NCI-H1092 treated with DMSO at 0.1 percent for 48 hours (cell line): ENCODE data around the gene AS3MT.
"Not testable (repeated sequence)": the region's sequence is repeated elsewhere in the genome, so short reads cannot be mapped to it uniquely, and the experiment has no call there.

Source experiments
- DNase-seq: peaks from one replicate; lab custom pipeline; 2025; lab: John Stamatoyannopoulos, UW

The AS3MT gene

GRCh38 chr10:102919246-102919959 lies 50.1 kb downstream of the AS3MT start:
- DNase-seq: no peak

- DNase-seq: no peak
Measured at GRCh38 chr10:102919992-102920739, 50.9 kb downstream of the AS3MT start.

GRCh38 chr10:102923601-102924000 lies 54.3 kb downstream of the AS3MT start:
- DNase-seq: no peak

- no peak for DNase-seq
Measured at GRCh38 chr10:102926842-102927241, 57.6 kb downstream of the AS3MT start.

GRCh38 chr10:102927311-102928010 lies 58.2 kb downstream of the AS3MT start:
- no peak for DNase-seq

GRCh38 chr10:102928442-102928841 lies 59.2 kb downstream of the AS3MT start:
- DNase-seq: not testable (repeated sequence)

GRCh38 chr10:102930720-102931119 lies 61.5 kb downstream of the AS3MT start:
- DNase-seq: no peak

GRCh38 chr10:102931643-102932042 lies 62.4 kb downstream of the AS3MT start:
- no peak for DNase-seq

GRCh38 chr10:102935505-102935904 lies 66.2 kb downstream of the AS3MT start:
- no peak for DNase-seq

- DNase-seq: no peak
Measured at GRCh38 chr10:102935939-102936605, 66.8 kb downstream of the AS3MT start.

- no peak for DNase-seq
Measured at GRCh38 chr10:102941401-102941800, 72.1 kb downstream of the AS3MT start.

GRCh38 chr10:102945449-102945848 lies 76.2 kb downstream of the AS3MT start:
- no peak for DNase-seq

- DNase-seq: no peak
Measured at GRCh38 chr10:102945962-102946361, 76.7 kb downstream of the AS3MT start.

- DNase-seq: no peak
Measured at GRCh38 chr10:102946992-102947391, 77.7 kb downstream of the AS3MT start.

GRCh38 chr10:102948176-102948575 lies 78.9 kb downstream of the AS3MT start:
- DNase-seq: no peak

GRCh38 chr10:102948786-102949185 lies 79.5 kb downstream of the AS3MT start:
- no peak for DNase-seq

GRCh38 chr10:102949916-102950315 lies 80.6 kb downstream of the AS3MT start:
- DNase-seq: no peak

- no peak for DNase-seq
Measured at GRCh38 chr10:102951316-102951715, 82.0 kb downstream of the AS3MT start.
